Right lobe of liver (tissue), 4 donors: Measurements from ENCODE around the gene ZNF17.

ENCODE experiments used
- POLR2A ChIP-seq: fragments of 450-650 bp; IDR thresholded peaks from one replicate; pipeline ENCODE4 v1.6.1; 2017; ENCODE audit warnings: antibody characterized with exemption, mild to moderate bottlenecking
- TF ChIP-seq, protein P1 (sequence below), 4 donors: fragments of 200-600 bp in 3 of 4; fragments of 450-650 bp in 1 of 4; IDR thresholded peaks; one replicate each; pipeline versions ENCODE4 v1.5.1 to v1.8.0; 2016 to 2022; ENCODE audit warnings: antibody characterized with exemption in 4 of 4, mild to moderate bottlenecking in 2 of 4
- donor health status: DM: no; HTN: no; CAD: no.
- donor health status: DM: no; HTN: no; CAD: no.
- donor health status: DM: no; HTN: yes; CAD: no.

DNA sequence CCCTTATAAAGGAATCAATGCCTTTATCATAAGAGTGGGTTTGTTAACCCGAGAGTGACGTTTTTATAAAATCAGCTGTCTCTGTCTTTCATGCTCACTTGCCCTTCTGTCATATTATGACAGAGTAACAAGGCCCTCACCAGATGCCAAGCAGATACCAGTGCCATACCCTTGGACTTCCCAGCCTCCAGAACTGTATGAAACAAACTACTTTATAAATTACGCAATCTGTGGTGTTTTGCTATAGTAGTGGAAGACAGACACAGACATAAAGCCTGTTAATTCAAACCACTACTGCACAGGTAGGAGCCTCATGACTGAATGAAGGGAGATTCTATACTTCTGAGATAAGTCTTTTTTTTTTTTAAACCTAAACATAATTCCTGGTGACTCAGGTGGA is 41.3 kb downstream of the ZNF17 start:
- no peak for TF ChIP-seq POLR2A
- TF ChIP-seq, protein P1, sequence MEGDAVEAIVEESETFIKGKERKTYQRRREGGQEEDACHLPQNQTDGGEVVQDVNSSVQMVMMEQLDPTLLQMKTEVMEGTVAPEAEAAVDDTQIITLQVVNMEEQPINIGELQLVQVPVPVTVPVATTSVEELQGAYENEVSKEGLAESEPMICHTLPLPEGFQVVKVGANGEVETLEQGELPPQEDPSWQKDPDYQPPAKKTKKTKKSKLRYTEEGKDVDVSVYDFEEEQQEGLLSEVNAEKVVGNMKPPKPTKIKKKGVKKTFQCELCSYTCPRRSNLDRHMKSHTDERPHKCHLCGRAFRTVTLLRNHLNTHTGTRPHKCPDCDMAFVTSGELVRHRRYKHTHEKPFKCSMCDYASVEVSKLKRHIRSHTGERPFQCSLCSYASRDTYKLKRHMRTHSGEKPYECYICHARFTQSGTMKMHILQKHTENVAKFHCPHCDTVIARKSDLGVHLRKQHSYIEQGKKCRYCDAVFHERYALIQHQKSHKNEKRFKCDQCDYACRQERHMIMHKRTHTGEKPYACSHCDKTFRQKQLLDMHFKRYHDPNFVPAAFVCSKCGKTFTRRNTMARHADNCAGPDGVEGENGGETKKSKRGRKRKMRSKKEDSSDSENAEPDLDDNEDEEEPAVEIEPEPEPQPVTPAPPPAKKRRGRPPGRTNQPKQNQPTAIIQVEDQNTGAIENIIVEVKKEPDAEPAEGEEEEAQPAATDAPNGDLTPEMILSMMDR (IDR thresholded peaks at IDR 0.05), result no peak
